ENCODE data around the gene PTGES3L. TPM values are rescaled to one million over a fixed set of nuclear protein-coding genes. Genes with fewer than 3 reads are reported as not detected.

PTGES3L gene
- polyA plus RNA-seq, 6 donors from 2014 or later: 0.33 to 0.47 (median 0.45) TPM; not detected in 3

Other genes starting within 250 kb of the PTGES3L start
- 10 to 100 TPM in 5 of 6 donors, 1 to 10 TPM in 1; 8.2 to 63.4 (median 47.3) TPM for gene EZH1, start 235.0 kb downstream of the PTGES3L start, polyA plus RNA-seq (ENCODE audit: low read depth in 6 of 6)
- not detected for gene RAMP2, start 218.9 kb downstream of the PTGES3L start, polyA plus RNA-seq (ENCODE audit: low read depth in 6 of 6)
- gene VPS25, start 206.6 kb downstream of the PTGES3L start, polyA plus RNA-seq (ENCODE audit: low read depth in 6 of 6): 10 to 100 TPM; 44.3 to 61.0 (median 56.5) TPM
- gene WNK4, start 199.5 kb downstream of the PTGES3L start, polyA plus RNA-seq (ENCODE audit: low read depth in 6 of 6): under 1 TPM in 1 of 6 donors, not detected in 5; 0.10 TPM
- gene COA3, start 181.4 kb downstream of the PTGES3L start, polyA plus RNA-seq (ENCODE audit: low read depth in 6 of 6): 100 to 1,000 TPM; 117 to 157 (median 133) TPM
- gene CNTD1, start 181.2 kb downstream of the PTGES3L start, polyA plus RNA-seq (ENCODE audit: low read depth in 6 of 6): under 1 TPM in 5 of 6 donors, not detected in 1; 0.17 to 0.74 (median 0.70) TPM
- gene BECN1, start 155.8 kb downstream of the PTGES3L start, polyA plus RNA-seq (ENCODE audit: low read depth in 6 of 6): 100 to 1,000 TPM; 136 to 212 (median 150) TPM
- gene PSME3, start 146.7 kb downstream of the PTGES3L start, polyA plus RNA-seq (ENCODE audit: low read depth in 6 of 6): 100 to 1,000 TPM in 5 of 6 donors, 10 to 100 TPM in 1; 92.2 to 148 (median 115) TPM
- under 1 TPM in 2 of 6 donors, not detected in 4; 0.24 to 0.43 TPM for gene AOC2, start 135.5 kb downstream of the PTGES3L start, polyA plus RNA-seq (ENCODE audit: low read depth in 6 of 6)
- gene AOC3, start 128.9 kb downstream of the PTGES3L start, polyA plus RNA-seq (ENCODE audit: low read depth in 6 of 6): not detected
- not detected for gene G6PC1, start 79.3 kb downstream of the PTGES3L start, polyA plus RNA-seq (ENCODE audit: low read depth in 6 of 6)
- gene AARSD1, start 15.6 kb downstream of the PTGES3L start, polyA plus RNA-seq (ENCODE audit: low read depth in 6 of 6): 10 to 100 TPM; 34.4 to 58.3 (median 41.2) TPM
- gene RUNDC1, start 485 bp upstream of the PTGES3L start, polyA plus RNA-seq (ENCODE audit: low read depth in 6 of 6): 10 to 100 TPM; 15.3 to 39.6 (median 26.2) TPM
- gene RPL27, start 18.3 kb upstream of the PTGES3L start, polyA plus RNA-seq (ENCODE audit: low read depth in 6 of 6): 1,000 to 10,000 TPM; 1,305 to 2,435 (median 1,972) TPM
- gene IFI35, start 26.7 kb upstream of the PTGES3L start, polyA plus RNA-seq (ENCODE audit: low read depth in 6 of 6): 10 to 100 TPM; 47.6 to 83.6 (median 59.1) TPM
- 10 to 100 TPM; 63.2 to 76.5 (median 74.6) TPM for gene VAT1, start 42.3 kb upstream of the PTGES3L start, polyA plus RNA-seq (ENCODE audit: low read depth in 6 of 6)
- under 1 TPM in 5 of 6 donors, not detected in 1; 0.11 to 0.30 (median 0.22) TPM for gene RND2, start 45.2 kb upstream of the PTGES3L start, polyA plus RNA-seq (ENCODE audit: low read depth in 6 of 6)
- gene BRCA1, start 145.3 kb upstream of the PTGES3L start, polyA plus RNA-seq (ENCODE audit: low read depth in 6 of 6): 1 to 10 TPM in 5 of 6 donors, under 1 TPM in 1; 0.14 to 4.7 (median 3.5) TPM
- 10 to 100 TPM; 42.9 to 55.5 (median 49.9) TPM for gene NBR1, start 191.1 kb upstream of the PTGES3L start, polyA plus RNA-seq (ENCODE audit: low read depth in 6 of 6)
- gene TMEM106A, start 231.8 kb upstream of the PTGES3L start, polyA plus RNA-seq (ENCODE audit: low read depth in 6 of 6): 10 to 100 TPM in 4 of 6 donors, 1 to 10 TPM in 2; 9.1 to 18.2 (median 12.0) TPM
- 1 to 10 TPM in 2 of 6 donors, under 1 TPM in 2, not detected in 2; 0.45 to 8.1 (median 0.96) TPM for gene CCDC200, start 248.5 kb upstream of the PTGES3L start, polyA plus RNA-seq (ENCODE audit: low read depth in 6 of 6)

Data from naive B cell (primary cell).